Measurements from ENCODE around the gene TRAF2. TPM values are rescaled to one million over a fixed set of nuclear protein-coding genes. Genes with fewer than 3 reads are reported as not detected.
A peak's percentile ranks its signal among the peaks of the same experiment; 100 is the strongest.
"Not testable (repeated sequence)": the region's sequence is repeated elsewhere in the genome, so short reads cannot be mapped to it uniquely, and the experiment has no call there.

Gene TRAF2
- total RNA-seq, 1 donor: 7.9 TPM

DNA sequence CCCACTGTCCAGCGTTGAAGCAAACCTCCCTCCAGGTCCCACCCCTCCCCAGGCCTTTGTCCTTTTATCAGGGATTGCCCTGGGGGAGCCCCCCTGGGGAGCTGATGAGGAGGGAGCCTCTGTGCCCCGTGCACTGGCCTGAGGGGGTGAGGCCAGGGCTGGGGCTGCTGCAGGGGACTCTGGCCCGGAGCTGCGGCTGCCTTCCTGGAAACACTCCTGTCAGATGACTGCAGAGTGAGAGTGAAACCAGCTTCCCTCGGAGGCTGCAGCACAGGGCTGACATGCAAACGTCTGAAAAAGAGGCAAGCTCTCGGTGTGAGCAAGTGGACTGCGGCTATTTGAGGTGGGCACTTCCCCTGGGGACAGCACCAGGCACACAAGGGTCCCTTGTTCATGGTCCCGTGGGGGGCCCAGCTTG is 4.6 kb upstream of the TRAF2 start:
- H3K4me3 ChIP-seq (ENCODE audit: low read depth, low read length): no peak overlapping the region
- TF ChIP-seq, protein P1, sequence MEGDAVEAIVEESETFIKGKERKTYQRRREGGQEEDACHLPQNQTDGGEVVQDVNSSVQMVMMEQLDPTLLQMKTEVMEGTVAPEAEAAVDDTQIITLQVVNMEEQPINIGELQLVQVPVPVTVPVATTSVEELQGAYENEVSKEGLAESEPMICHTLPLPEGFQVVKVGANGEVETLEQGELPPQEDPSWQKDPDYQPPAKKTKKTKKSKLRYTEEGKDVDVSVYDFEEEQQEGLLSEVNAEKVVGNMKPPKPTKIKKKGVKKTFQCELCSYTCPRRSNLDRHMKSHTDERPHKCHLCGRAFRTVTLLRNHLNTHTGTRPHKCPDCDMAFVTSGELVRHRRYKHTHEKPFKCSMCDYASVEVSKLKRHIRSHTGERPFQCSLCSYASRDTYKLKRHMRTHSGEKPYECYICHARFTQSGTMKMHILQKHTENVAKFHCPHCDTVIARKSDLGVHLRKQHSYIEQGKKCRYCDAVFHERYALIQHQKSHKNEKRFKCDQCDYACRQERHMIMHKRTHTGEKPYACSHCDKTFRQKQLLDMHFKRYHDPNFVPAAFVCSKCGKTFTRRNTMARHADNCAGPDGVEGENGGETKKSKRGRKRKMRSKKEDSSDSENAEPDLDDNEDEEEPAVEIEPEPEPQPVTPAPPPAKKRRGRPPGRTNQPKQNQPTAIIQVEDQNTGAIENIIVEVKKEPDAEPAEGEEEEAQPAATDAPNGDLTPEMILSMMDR (IDR thresholded peaks at IDR 0.05; ENCODE audit: insufficient read depth, low read length): no peak
- DNase-seq (ENCODE audit: low read depth): peak; percentile 56

DNA sequence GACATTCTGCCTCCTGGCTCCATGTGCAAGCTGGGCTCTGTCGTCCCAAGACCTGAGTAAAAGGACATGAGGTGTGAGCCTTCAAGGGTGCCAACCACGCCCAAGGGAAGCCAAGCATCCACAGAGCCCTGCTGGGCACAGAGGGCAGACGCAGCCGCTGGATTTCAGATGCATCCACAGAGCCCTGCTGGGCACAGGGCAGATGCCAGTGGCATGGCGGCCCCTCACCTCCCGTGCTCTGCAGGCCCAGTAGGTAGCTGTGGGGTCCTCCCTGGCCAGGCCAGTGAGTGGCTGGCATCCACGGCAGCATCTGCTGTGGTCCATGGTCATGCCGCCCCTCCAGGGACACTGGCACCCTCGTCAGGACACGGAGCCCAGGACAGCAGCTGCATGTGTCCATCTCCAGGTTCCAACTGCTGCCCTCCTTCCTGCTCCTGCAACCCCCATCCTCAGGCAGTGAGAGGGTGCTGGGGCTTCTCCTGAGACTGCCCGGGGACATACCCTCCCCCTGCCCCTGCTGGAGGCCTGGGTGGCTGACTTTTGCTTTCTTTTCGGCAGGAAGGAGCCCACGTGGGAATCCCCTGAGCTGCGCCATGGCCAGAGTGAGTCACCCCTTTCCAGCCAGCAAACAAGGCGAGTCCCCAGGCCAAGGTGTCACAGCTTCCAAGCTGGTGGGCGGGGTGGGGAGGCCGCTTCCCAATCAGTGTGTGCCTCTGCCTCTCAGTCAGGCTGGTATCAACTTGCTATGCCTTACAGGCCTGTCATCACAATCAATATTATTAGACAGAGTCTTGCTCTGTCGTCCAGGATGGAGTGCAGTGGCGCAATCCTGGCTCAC is 4.0 kb upstream of the TRAF2 start:
- TF ChIP-seq, protein P1 (IDR thresholded peaks at IDR 0.05; ENCODE audit: insufficient read depth, low read length): peak; percentile 15
- DNase-seq (ENCODE audit: low read depth): peak; percentile 75
- peak overlapping the region; percentile 25 for H3K4me3 ChIP-seq (ENCODE audit: low read depth, low read length)

DNA sequence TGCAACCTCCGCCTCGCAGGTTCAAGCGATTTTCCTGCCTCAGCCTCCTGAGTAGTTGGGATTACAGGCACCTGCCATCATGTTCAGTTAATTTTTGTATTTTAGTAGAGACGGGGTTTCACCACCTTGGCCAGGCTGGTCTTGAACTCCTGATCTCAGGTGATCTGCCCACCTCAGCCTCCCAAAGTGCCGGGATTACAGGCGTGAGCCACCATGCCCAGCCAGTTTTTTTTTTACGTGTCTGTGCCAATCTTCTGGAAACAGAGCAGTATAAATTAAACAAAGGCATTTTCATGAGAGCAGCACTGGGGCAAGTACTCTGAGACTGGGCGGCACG is 3.4 kb upstream of the TRAF2 start:
- DNase-seq (ENCODE audit: low read depth); H3K4me3 ChIP-seq (ENCODE audit: low read depth, low read length): not testable (repeated sequence)

DNA sequence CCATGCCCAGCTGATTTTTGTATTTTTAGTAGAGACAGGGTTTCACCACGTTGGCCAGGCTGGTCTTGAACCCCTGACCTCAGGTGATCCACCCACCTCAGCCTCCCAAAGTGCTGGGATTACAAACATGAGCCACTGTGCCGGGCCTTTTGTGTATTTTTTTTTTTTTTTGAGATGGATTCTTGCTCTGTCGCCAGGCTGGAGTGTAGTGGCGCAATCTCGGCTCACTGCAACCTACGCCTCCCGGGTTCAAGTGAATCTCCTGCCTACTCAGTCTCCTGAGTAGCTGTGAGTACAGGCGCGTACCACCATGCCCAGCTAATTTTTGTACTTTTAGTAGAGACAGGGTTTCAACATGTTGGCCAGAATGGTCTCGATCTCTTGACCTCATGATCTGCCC is 2.6 kb upstream of the TRAF2 start:
- DNase-seq (ENCODE audit: low read depth); H3K4me3 ChIP-seq (ENCODE audit: low read depth, low read length): not testable (repeated sequence)

DNA sequence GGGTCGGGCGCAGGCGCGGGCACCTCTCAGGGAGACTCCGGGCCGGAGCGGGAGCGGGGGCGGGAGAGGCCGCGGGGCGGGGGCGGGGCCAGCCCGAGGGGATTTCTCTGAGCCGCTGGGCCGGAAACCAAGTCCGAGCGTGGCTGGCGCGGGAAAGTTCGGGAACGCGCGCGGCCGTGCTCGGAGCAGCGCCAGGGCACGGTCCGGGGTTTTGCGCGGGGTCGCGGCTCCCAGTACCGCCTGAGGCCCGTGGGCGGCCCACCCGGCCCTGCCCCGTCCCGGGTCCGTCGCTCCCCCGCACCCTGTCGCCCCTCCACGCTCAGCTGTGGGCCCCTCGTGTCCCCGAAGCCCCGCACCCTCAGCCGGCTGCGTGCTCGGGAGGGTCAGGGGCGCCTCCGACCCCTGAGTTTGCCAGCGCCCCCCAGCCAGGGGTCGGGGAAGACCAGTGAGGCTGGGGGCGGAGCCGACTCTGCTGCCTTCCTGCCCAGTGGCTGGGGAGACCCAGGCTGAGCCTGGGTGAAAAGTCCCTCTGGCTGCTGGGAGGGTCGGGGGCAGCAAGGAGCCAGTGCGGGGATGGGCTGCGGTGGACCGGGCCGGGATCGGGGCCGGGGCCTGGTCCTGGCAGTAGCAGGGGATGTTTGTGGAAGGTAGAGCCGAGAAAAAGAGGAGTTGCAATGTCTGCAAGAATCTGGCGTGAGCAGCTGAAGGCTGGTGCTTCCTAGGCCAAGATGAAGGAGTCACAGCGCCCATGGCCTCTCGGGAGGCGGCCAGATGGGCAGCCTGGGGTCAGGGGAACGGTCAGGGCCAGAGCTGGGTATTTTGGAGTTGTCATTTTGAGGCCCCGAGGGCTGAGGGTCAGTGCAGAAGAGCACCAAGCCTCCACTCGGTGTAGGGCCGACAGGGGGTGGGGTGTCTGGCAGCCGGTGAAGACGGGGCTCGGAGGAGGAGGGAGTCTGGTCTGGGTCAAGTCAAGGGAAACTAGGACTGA is 588 bp downstream of the TRAF2 start:
- peak; percentile 20 for DNase-seq (ENCODE audit: low read depth)
- H3K4me3 ChIP-seq (ENCODE audit: low read depth, low read length): peak overlapping the region; percentile 77
- TF ChIP-seq, protein P1 (IDR thresholded peaks at IDR 0.05; ENCODE audit: insufficient read depth, low read length): no peak

DNA sequence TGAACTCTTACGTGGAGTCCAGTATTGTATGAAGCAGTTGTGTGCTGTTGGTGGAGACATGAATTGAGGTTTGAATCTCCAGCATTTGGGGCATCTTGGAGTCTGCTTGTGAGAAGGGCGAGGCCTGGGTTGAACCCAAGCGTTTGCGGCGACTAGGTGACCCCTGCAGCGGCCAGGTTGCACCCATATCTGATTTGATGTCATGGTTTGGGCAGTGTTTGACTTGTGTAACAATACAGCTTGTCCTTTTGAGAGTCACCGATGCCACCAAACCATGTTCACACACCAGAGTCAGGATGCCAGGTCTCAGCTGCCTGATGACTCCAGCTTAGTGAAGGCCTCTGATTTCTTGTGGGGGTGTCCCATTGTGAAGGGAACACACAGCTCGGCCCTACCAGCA is 2.1 kb downstream of the TRAF2 start:
- TF ChIP-seq, protein P1 (IDR thresholded peaks at IDR 0.05; ENCODE audit: insufficient read depth, low read length): no peak
- no peak for DNase-seq (ENCODE audit: low read depth)
- H3K4me3 ChIP-seq (ENCODE audit: low read depth, low read length): no peak overlapping the region

DNA sequence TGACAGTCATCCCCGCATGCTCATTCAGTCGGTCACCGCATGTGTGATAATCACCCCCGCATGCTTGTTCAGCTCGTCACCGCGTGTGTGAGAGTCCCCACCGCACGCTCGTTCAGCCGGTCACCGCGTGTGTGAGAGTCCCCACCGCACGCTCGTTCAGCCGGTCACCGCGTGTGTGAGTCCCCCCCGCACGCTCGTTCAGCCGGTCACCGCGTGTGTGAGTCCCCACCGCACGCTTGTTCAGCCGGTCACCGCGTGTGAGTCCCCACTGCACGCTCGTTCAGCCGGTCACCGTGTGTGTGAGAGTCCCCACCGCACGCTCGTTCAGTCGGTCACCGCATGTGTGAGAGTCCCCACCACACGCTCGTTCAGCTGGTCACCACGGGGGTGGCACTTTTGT is 3.5 kb downstream of the TRAF2 start:
- TF ChIP-seq, protein P1 (IDR thresholded peaks at IDR 0.05; ENCODE audit: insufficient read depth, low read length): no peak
- no peak overlapping the region for H3K4me3 ChIP-seq (ENCODE audit: low read depth, low read length)
- no peak for DNase-seq (ENCODE audit: low read depth)
